NCI-H82 treated with DMSO at 0.1 percent for 48 hours (cell line): ENCODE measurements around the gene SND1.
A peak's percentile ranks its signal among the peaks of the same experiment; 100 is the strongest.

ENCODE experiments used
- DNase-seq: peaks from one replicate; lab custom pipeline; 2025; ENCODE audit not compliant: unreplicated experiment; lab: John Stamatoyannopoulos, UW

SND1 gene

DNA sequence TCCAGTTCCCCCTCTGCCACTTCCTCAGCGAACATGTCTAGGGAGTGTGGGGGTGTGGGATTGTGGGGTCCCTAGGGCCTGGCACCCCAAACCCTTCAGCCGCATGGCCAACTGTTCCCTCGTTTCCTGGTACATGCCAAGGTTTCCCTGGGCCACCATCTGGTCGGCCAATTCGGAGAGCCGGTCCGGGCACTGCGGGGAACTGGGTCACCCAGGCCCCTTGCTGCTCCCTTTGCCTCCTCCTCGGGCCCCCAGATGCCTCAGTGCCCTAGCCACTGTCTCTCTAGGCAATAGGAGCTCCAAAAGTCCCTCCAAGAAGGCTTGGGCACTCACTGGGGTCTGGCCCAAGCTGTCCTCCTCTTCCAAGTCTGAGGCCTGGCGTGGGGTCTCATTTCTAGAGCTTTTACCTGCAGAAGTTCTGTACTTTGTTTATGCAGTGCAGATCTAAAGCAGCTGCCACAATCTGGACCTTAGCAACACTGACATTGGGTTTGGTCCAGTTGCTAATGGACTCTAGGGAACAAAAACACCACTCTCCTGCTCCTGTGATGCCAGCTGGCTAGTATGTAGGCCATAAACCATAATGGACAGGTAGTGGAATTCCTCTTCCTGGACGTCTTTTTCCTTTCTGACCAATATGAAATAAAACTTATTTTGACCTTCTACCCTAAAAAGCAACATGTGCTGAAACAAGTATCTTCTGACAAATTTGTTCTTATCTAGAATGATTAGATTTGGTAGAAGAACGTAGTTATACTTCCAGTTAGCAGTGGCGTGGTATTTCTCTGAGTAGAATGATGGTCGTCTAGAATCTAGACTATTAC lies 206.3 kb downstream of the SND1 start:
- DNase-seq = no peak

DNA sequence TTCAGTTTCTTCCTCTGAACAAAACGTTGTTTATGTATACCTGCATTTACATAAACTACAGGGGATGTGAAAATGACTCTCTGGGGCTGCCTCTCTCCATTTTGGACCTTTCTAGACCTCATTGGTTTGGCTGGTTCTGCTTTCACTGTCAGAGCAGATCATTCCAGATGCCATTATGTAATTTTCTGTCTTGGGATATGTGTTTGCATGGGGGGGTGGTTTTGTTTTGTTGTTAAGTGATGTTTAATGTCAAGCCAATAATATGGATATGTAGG lies 206.9 kb downstream of the SND1 start:
- DNase-seq = no peak

DNA sequence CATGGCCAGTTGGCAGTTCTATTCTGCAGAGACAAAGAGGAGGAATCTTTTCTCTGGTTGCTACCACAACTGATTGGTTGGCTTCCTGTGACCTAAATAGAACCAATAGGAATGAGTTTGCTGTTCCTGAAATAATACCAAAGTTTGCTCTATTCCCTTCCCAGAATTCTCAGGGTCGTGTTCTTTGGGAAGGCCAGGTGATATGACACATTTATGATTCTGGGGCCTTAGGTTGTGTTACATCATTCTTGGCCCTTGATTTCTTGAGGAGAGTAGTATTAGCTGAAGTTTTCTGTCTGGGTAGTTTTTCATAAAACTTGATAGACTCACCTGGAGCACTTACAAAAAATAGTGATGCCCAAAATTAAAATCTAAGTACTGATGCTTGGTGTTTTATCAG lies 207.3 kb downstream of the SND1 start:
- no peak for DNase-seq

DNA sequence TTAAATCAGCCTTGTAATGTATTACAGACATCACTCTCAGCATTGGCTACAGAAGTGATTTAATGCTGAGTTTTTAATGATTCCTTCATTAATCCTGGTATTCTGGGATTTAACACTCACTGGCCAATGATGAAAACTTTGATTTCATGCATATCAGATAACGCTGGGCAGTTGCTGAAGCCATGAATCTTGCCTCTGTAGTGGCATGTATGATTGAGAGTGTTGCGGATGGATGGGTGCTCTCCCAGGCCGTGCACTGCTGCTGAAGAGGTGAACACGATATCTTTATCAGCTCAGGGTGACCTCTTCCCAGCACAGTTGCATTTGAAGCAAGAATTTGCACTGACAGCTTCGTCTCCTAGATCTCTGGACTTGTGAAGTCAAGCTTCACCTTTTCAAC lies 210.5 kb downstream of the SND1 start:
- no peak for DNase-seq

DNA sequence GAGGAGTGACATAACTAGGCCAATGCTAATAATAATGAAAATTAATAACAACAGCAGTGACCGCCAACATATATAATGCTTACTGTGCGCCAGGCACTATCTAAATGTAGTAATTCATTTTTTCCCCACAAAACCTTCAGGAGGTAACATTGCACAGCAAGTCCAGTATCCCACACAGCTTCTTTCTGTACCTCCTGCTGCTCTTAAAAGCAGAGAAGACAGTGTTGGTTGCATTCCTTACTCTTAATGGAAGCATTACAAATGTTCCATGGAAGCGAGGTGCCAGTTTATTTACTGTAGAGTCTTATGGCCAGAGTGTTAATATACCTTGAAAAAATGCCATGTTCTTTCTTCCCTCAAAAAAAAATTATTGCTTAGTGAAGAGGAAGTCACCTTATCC lies 211.1 kb downstream of the SND1 start:
- no peak for DNase-seq

DNA sequence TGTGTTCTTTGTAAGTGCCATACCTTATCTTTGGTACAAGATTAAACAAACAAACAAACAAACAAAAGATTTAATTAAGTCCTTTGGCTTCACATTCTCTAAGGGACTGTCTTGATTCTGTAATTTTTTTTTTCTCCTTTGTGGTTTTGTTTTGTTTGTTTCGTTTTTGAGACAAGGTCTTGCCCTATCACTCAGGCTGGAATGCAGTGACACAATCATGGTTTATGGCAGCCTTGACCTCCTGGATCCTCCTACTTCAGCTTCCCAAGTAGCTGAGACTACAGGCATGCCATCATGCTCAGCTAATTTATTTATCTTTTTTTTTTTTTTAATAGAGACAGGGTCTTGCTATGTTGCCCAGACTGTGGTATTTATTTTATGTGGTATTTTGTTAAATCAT lies 213.5 kb downstream of the SND1 start:
- no peak for DNase-seq

DNA sequence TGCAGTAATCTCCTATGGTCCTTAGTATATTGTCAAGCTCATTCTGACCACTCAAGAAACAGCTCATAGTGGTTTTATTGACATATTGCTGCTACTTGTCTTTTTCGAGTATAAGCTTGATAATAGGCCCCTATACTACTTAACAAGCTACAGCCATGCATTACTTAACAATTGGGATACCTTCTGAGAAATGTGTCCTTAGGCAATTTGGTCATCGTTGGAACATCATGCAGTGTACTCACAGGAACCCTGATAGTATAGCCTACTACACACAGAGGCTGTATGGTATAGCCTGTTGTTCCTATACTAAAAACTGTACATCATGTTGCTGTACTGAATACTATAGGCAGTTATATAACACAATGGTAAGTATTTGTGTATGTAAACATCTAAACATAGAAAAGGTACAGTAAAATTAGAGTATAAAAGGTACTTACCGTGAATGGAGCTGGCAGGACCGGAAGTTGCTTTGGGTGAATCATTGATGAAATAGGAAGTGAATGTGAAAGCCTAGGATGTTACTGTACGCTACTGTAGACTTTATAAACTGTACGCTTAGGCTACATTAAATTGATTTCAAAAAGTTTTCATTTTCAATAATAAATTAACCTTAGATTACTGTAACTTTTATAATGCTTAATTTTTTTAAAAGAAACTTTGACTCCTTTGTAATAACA lies 218.4 kb downstream of the SND1 start:
- no peak for DNase-seq

DNA sequence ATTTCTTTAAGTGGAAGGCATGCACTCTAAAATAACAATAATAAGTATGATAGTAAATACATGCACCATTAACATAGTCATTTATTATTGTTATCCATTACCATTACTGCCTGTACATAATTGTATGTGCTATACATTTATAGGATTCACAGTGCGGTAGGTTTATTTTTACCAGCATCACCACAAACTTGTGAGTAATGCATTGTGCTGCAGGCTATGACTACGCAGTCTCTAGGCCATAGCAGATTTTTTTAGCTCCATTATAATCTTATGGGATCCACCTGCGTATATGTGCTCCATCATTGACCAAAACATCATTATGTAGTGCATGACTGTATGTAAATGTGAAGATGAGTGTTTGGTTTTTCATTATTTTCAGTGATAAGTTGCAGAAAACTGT lies 219.2 kb downstream of the SND1 start:
- DNase-seq = no peak

DNA sequence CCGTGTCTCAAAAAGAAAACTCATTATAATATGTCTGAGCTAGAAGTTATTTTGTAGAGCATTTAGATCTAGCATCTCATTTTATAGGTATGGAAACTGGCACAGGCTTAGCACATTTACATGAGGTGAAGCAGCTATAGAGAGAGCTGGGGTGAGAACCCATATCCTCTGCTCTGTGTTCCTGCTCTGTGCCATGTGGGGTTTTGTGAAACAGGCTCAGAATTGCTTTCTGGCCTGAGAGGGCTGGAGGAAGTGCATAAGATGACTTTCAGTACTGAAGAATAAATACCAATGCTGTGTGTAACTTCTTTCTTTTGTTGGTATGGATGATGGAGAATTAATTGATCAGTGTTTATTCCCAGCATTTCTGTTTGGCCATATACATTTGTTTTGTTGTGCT lies 220.1 kb downstream of the SND1 start:
- DNase-seq = no peak

DNA sequence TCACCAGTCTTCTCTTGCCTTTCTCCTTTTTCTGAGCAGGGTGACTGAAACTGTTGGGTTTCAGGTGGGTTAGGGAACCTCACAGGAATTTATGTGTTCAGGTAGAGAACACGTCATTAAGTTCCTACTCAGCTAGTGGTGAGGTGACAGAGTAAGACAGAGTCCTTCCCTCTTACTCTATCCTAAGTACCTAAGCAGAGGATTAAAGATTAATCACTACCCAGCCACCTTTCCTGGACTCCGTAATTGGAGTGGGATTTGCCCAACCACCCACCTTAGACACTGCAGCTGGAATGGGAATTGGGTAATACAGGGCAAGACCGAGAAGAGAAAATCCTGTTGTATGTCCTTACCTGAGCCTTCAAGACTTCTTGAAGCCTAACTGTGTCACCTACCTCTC lies 221.2 kb downstream of the SND1 start:
- peak; percentile 72 for DNase-seq

DNA sequence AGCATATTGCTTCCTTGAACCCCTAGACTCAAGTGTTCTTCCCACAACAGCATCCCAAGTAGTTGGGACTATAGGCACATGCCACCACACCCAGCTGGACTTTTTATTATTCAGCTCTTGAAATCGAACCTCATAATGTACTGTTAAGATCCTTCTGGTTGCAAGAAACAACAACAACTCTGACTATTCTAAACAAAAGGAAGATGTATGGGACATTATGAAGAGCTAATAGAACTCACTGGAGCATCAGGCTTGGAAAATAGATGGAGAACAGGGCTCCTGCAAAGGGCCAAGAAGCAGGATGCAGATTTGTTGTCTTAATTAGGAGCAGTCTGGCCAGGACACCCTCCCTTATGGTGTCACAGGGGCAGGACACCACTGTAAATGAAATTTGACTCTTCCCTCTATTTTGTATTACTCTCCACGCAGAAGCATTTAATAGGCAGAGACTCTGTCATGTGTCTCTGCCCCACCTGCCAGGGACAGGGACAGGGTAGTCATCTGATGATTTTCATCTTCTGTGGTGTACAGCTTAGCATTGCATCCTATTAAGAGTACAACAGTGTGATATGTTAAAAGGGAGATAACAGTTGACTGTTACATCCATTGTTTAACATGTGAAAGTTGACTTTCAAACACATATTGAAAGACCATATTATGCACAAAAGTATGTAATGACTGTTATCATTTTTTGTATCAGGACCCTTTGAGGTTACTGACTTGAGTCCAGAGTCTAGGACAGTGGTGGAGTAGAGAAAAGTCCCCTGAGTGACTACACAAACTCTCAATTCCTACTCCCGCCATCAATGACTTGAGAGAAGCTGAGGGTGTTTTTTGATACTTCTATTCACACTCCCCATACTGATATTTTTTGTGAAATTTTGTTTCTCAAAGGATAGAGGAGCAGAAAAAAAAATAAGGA lies 222.0 kb downstream of the SND1 start:
- DNase-seq = no peak

DNA sequence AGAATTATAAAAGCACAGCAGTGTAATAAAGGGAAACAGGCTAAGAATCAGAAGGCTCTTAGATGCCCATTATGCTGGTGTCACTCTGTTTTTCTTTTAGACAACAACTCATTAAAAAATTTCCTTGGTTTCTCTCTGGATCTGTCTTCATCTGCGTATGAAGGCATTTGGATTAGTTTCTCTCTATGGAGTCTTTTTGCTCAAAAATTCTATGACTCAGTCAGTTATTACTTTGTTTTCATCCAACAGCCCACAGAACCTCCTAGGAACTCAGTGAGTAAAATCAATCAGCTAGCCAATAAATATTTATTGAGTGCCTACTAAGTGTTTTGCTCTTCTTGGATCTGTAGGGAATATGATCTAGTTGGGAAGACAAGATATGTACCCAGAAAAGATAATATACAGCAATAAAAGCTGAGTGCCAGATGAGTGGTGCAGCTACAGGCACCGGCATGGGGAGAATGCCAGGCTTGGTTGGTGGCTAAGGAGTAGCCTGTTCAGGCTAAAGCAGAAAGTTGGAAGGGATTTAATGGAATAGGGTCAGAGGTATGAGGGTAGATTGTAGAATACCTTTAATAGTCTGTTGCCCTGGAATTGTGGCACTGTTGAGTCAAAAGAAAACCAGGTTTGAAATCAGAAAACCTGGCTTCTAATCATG lies 223.1 kb downstream of the SND1 start:
- no peak for DNase-seq

DNA sequence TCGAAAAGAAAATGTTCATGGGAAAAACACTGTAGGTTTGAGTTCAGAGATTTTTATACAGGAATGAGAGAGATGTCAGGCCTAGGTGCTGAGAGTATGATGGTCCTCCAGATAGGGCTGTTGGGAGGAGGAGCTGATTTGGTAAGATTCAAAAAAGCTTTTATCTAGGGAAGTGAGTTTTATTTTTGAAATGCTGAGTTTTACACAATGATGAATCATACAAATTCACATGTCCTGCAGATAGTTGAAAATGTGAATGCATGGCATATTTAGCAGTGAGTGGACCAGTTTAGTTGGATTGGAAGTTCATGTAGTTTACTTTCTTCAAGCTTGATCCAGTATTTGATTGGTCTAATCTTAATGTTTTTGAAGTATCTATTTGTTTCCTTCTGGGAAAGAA lies 224.4 kb downstream of the SND1 start:
- DNase-seq = no peak

DNA sequence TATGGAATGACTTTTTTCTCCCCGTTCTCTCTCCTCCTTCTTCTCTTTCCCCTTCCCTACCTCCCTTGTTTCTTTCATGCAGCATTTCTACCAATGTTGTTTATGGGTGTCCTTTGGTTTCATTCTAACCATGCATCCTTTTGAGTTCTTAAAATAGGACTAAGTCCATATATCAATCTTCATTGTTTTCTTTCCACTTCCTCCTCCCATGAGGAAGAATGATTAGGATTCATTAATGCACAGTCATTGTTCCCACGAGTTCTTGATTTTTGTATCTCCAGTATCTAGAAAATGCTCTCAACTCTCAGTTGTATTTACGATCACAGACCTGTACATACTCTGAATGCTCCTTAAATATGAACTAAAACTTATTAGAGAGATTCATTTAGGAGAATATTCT lies 226.0 kb downstream of the SND1 start:
- no peak for DNase-seq

DNA sequence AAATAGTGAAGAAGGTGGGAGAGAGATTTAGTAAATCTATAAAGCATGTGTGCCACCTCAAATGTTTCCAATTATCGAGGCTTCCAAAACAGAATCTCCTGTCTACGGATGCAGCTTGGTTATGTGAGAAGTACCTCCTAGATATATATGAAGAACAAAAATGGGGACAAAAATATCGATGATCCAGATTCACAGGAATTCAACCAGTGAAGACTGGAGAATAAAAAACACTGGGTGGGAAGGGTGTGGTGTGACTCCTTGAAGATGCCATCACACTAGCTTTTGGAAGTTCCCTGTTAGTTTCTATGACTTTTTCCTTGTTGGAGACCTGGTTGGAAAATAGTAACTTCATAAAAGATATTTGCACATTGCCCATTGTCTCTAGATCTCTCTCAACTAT lies 226.8 kb downstream of the SND1 start:
- DNase-seq = no peak

DNA sequence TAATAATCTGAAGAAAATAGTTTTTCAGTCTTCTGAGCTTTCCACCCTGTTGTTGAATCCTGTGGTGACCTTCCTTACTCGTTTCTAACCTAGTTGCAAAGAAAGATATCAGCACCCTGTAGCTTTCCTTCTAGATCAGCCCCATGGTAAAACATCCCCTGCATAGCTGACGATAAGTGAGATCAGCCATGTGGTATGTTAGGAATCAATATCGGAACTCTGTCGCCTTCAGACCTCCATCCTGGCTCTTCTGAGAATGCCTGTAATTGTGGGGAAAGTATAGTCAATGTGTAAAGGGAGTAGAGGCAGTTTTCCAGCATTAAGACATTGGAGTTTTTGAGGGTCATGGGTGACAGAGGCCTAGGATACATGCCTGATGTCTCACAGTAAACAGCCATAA lies 227.4 kb downstream of the SND1 start:
- no peak for DNase-seq

DNA sequence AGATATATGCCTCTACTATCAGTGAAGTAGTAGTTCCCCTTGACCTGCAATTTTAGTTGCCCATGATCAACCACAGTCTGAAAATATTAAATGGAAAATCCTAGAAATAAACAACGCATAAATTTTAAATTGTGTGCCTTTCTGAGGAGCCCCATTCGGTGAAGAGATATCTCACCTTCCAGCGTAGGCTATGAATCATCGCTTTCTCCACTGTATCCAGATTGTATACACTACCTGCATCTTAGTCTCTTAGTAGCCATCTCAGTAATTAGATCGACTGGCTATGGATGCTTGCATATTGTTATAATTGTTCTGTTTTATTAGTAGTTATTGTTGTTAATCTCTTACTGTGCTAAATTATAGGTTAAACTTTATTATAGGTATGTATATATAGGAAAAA lies 227.9 kb downstream of the SND1 start:
- no peak for DNase-seq

DNA sequence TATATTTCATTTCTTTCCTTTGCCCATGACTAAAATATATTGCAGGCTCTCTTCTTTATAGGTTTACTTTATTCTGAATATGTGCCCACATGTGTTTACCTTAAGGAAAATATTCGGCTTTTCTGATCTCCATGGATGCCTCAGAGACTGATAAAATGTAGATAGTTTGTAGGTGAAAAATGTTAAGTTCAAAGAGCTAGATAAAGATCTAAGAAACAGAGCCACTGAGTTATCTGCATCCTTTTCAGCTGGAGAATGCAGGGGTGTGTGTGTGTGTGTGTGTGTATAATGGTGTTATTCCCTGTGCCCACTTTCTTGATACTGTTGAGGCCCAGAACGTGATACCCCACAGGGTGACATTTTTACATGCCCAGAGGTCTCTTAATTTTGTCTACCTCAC lies 228.5 kb downstream of the SND1 start:
- no peak for DNase-seq

DNA sequence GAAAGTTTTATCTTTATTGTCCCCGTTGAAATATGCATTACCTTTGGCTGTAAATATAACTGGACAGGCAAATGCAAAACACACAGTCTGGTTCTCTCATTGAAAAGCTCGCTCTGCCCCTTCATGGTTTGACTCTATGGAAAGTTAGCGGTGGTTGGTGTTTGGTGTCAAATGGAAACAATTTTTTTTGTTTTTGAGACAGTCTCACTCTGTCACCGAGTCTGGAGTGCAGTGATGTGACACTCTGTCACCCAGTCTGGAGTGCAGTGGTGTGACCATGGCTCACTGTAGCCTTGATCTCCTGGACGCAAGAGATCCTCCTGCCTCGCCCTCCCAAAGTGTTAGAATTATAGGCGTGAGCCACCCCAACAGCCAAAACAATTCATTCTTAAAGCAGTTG lies 229.6 kb downstream of the SND1 start:
- no peak for DNase-seq

DNA sequence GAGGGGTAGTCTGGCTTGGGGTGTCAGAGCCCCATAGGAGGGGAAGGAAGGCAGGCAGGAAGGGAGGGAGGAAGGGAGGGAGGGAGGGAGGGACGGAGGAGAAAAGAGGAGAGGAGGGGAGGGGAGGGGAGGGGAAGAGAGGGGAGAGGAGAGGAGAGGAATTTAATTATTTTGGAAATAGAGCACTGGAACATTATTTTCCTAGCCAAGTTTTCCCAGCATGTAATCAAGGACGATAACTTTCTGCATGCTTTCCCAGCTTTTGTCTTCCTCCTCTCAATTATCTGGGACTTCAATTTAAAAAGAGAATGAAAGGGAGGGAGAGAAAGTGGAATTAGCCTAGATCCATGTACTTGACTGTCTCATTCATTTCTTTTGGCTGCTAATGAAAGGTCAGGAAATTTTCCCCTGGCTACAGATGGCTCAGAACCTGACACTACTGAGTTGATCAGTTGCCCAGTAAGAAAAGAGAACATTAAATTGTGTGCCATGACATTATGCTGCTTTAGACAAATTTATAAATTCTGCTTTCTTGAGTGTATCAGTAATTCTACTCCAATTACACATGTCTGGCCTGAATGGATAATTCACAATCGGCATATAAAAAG lies 230.4 kb downstream of the SND1 start:
- no peak for DNase-seq

DNA sequence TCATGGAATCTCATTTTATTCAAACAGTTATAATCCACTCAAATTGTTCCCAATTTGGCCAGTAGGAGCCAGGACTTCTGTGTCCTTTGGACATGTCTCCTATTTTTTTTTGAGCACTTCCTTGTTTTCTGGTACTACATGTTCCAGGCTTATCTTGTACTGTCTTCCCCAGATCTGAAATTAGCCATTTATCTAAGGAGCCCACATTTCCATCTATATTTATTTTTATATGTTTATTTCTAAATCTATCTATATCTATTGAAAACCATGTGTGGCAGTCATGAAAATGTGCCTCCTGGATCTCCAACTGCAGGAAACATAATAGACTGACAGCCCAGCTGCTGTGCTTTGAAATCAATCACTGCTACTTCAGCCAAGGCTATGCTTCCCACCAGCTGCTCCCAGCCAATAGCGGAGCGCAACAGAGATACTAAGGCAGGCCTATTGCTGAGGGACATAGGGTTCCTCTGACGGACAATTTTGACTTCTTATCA lies 232.1 kb downstream of the SND1 start:
- DNase-seq = no peak
